Body of pancreas (tissue), 4 donors: Measurements from ENCODE around the gene MYBPC3. TPM values are rescaled to one million over a fixed set of nuclear protein-coding genes. Genes with fewer than 3 reads are reported as not detected.
A peak's percentile ranks its signal among the peaks of the same experiment; 100 is the strongest.

ENCODE experiments used
- ATAC-seq: fragments of 150-250 bp; one replicate; pipeline ENCODE4 v1.9.1; 2016
- DNase-seq, 4 donors: peaks; one replicate each; pipeline ENCODE4 v3.0.0-alpha.2; 2019
- H3K27ac ChIP-seq, 4 donors: fragments of 200-600 bp; sonication (generic); 1 replicate in 3 of 4; 2 replicates in 1 of 4; pipeline versions ENCODE4 v1.5.1 to v1.6.1; 2016 to 2019; ENCODE audit warnings: mild to moderate bottlenecking in 1 of 4, mixed read lengths in 1 of 4, moderate library complexity in 1 of 4
- H3K27me3 ChIP-seq, 2 donors: fragments of 200-600 bp; sonication (generic); one replicate each; pipeline ENCODE4 v1.6.0; 2016; ENCODE audit warnings: mild to moderate bottlenecking in 1 of 2
- H3K36me3 ChIP-seq, 2 donors: fragments of 200-600 bp; sonication (generic); replicated peaks in 1 of 2; 2 replicates each; pipeline ENCODE4 v1.5.1; 2016; ENCODE audit warnings: low read depth in 2 of 2; ENCODE audit not compliant: insufficient read depth in 1 of 2
- H3K4me1 ChIP-seq: fragments of 200-600 bp; sonication (generic); one replicate; pipeline ENCODE4 v1.6.0; 2016
- H3K4me3 ChIP-seq, 2 donors: fragments of 200-600 bp; sonication (generic); 1 replicate in 1 of 2; 2 replicates in 1 of 2; pipeline ENCODE4 v1.5.1; 2016 to 2019
- H3K9me3 ChIP-seq, 3 donors: fragments of 200-600 bp; sonication (generic); 1 replicate in 2 of 3; 2 replicates in 1 of 3; pipeline ENCODE4 v1.5.1; 2016
- CTCF ChIP-seq, 7 experiments: fragments of 450-650 bp in 4 of 7; fragments of 200-600 bp in 3 of 7; sonication (generic) in 3 of 7; IDR thresholded peaks; one replicate each; pipeline ENCODE4 v1.5.1; 2016 to 2019; ENCODE audit warnings: antibody characterized with exemption in 7 of 7
- POLR2A ChIP-seq, 3 donors: fragments of 450-650 bp; IDR thresholded peaks; one replicate each; pipeline ENCODE4 v1.6.1; 2016; ENCODE audit warnings: antibody characterized with exemption in 3 of 3, mild to moderate bottlenecking in 2 of 3
- WGBS, 2 donors: methylation state at CpG; one replicate each; pipeline ENCODE4 v1.1.5; 2017; 5-methylcytosine and 5-hydroxymethylcytosine counted together
- intact Hi-C: fragments of 100-400 bp; cut with DNase I; formaldehyde crosslinking; loops from one replicate; pipeline ENCODE4 v1.15.1; 2023
- total RNA-seq, 2 donors: library from RNA; depleted of rRNA; stranded (reverse); fragments of >200 nt; gene quantifications; one replicate each; pipeline ENCODE4 v1.1.0, GENCODE V29; 2016

MYBPC3 gene
- total RNA-seq, 2 donors from 2014 or later, result not detected

- intact Hi-C loops, result no loop called here
- Histone ChIP-seq H3K27me3 (no peaks in the 10 kb centered on the region), H3K27ac (no peak overlapping the region), H3K4me1 (peaks cover 34% of the 10 kb centered on the region), H3K4me3 (no peak overlapping the region), H3K9me3 (no peaks in the 10 kb centered on the region), H3K36me3 (no peaks in the 10 kb centered on the region)
- TF ChIP-seq POLR2A (IDR thresholded peaks at IDR 0.05) (no peak), CTCF (IDR thresholded peaks at IDR 0.05) (no peak)
- ATAC-seq, result no peak
- DNase-seq, result no peak
- WGBS, 2 donors, result 72 to 76% methylated on average over 15 of the region's 15 CpGs
Observed at GRCh38 chr11:47353978-47354774, 1.7 kb upstream of the MYBPC3 start.

DNA sequence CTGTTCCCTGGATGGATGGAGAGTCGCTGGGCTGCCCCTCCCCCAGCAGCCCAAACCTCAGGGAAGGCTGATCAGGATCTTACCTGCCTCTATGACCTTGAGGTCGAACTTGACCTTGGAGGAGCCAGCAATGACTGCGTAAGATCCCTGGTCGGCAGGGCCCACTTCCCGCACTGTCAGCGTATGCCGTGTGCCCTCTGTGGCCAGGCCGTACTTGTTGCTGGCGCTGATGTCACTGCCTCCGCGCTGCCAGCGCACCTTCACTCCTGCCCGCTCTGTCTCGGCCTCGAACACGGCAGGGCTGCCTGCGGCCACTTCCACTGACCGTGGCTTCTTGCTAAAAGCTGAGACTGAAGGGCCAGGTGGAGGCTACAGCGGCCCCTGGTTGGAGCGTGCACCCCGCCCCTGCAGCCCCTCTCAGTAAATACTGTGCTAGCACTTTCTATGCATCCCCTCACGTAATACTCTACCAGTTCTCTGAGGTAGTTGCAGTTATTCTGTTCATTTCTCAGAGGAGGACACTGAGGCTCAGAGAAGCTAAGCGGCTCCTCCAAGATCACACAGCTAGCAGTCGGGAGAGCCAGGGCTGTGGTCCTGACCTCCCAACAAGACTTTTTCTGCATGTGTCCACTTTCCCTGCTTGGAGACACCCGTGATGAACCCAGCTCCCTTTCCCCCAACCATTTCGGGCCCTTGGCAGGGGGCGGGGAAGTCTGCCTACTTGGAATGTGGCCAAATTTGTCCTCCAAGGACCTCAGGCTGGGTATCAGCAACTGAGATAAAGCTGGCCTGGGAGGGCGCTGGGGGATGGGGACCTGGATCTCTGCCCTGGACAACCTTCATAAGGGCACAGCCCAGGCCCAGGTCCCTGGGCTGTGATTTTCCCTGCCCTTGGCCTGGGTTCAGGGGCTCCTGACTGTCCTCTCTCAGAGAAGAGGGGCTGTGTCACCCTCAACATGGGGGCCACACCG, 1.1 kb downstream of the MYBPC3 start:
- intact Hi-C loops, result no loop called here
- TF ChIP-seq CTCF (IDR thresholded peaks at IDR 0.05) (no peak), POLR2A (IDR thresholded peaks at IDR 0.05) (no peak)
- WGBS, 2 donors, result 43 to 59% methylated on average over 21 to 28 of the region's 29 CpGs
- peak; percentile 58 to 80 (median 67) for DNase-seq
- Histone ChIP-seq H3K4me3 (no peak overlapping the region), H3K9me3 (no peaks in the 10 kb centered on the region), H3K4me1 (peaks cover 34% of the 10 kb centered on the region), H3K27me3 (no peaks in the 10 kb centered on the region), H3K36me3 (no peaks in the 10 kb centered on the region), H3K27ac (no peak overlapping the region)
- ATAC-seq, result peak; percentile 43

DNA sequence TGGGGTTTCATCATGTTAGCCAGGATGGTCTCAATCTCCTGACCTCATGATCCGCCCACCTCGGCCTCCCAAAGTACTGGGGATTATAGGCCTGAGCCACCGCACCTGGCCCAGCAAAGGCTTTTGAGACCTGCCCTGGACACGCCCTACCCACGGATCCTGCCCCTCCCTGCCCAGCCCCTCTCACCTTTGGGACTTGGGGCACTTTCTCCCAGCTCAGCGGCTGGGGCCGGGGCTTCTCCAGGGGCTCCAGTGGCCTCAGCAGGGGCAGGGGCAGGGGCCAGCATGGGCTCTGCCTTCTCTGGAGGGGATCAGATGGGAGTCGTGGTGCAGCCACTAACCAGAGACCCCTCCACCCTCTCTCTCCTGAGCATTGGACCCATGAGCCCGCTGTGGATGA, 2.2 kb downstream of the MYBPC3 start:
- ATAC-seq (no peak), DNase-seq (no peak)
- H3K9me3 ChIP-seq, result no peaks in the 10 kb centered on the region
- H3K27ac ChIP-seq, result no peak overlapping the region
- no peak overlapping the region for H3K4me3 ChIP-seq
- H3K36me3 ChIP-seq, result no peaks in the 10 kb centered on the region
- intact Hi-C loops, result no loop called here
- H3K4me1 ChIP-seq, result peaks cover 29% of the 10 kb centered on the region
- 88 to 94% methylated on average over 3 to 9 of the region's 9 CpGs for WGBS, 2 donors
- H3K27me3 ChIP-seq, result no peaks in the 10 kb centered on the region
- TF ChIP-seq POLR2A (IDR thresholded peaks at IDR 0.05) (no peak), CTCF (IDR thresholded peaks at IDR 0.05) (no peak)

DNA sequence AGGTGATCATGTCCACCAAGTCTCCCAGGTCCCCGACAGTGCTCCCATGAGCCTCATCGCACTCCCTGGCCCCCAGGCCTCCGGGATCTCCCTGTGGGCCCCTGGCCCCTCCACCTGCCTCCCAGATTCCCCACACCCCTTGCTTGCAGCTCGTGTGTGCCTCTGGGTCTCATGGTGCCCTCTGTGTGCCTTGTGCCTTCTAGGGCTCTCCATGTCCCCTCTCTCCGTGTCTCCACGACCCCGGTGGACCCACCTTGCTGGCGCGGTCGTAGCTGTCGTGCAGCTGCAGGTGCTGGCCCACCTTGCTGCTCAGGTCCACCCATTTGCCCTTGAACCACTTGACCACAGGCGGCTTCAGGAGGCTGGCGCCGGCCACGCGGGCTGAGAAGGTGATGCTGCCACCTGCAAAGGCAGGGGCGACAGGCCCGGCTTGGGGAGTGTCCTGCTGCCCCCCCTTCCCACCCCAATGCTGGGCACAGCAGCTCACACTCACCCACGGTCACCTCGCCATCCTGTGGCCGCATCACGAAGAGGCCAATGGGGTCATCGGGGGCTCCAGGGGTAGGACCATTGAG, 2.9 kb downstream of the MYBPC3 start:
- Histone ChIP-seq H3K9me3 (no peaks in the 10 kb centered on the region), H3K4me1 (peaks cover 22% of the 10 kb centered on the region), H3K27ac (no peak overlapping the region), H3K36me3 (no peaks in the 10 kb centered on the region), H3K4me3 (no peak overlapping the region), H3K27me3 (no peaks in the 10 kb centered on the region)
- no peak for ATAC-seq
- WGBS, 2 donors, result 93 to 96% methylated on average over 14 to 22 of the region's 23 CpGs
- no peak for DNase-seq
- intact Hi-C loops, result no loop called here
- TF ChIP-seq CTCF (IDR thresholded peaks at IDR 0.05) (no peak), POLR2A (IDR thresholded peaks at IDR 0.05) (no peak)
